ENCODE measurements around the gene ANKRD16. TPM values are rescaled to one million over a fixed set of nuclear protein-coding genes. Genes with fewer than 3 reads are reported as not detected.

ANKRD16 gene
- total and polyA plus RNA-seq, 2 of the 8 experiments (the other 6 are each of a cell fraction or from before 2014, with no cell fraction given) = 8.2 to 12.7 TPM

GRCh38 chr10:5887029-5887428 lies 2.7 kb downstream of the ANKRD16 start:
- Histone ChIP-seq H4K8ac (ENCODE audit: extremely low read depth, insufficient read depth, low read length) (no peak overlapping the region), H2BK20ac (ENCODE audit: low read length) (no peak overlapping the region), H2AFZ (ENCODE audit: low read length) (no peak overlapping the region), H4K5ac (ENCODE audit: insufficient read length, low read depth, low read length) (no peak overlapping the region), H2BK120ac (replicated peaks; ENCODE audit: low read depth, low read length) (no peak overlapping the region), H2AK5ac (ENCODE audit: low read depth, low read length) (no peak overlapping the region), H3K23ac (ENCODE audit: insufficient read length) (no peak overlapping the region), H4K20me1 (replicated peaks in 1 of 2; ENCODE audit: control insufficient read depth in 1 of 2, insufficient read depth in 2 of 2, low read length in 2 of 2) (peaks cover 9 to 15% of the 10 kb centered on the region in 2 experiments), H3K56ac (replicated peaks; ENCODE audit: insufficient read length, low read depth, low read length) (no peak overlapping the region), H3K9me3 (ENCODE audit: insufficient read depth in 2 of 2, low read depth in 1 of 2, low read length in 1 of 2) (no peaks in the 10 kb centered on the region), H2BK5ac (ENCODE audit: low read depth, low read length) (no peak overlapping the region), H3K79me1 (ENCODE audit: low read depth, low read length) (peaks cover 19% of the 10 kb centered on the region), H4K91ac (replicated peaks; ENCODE audit: insufficient read length, low read length) (no peak overlapping the region), H3K18ac (ENCODE audit: extremely low read depth, low read length) (no peak overlapping the region), H3K4me3 (ENCODE audit: extremely low read depth in 1 of 4, insufficient read depth in 2 of 4, low read depth in 3 of 4, low read length in 4 of 4) (no peak overlapping the region), H3K79me2 (ENCODE audit: control insufficient read depth in 1 of 2, insufficient read depth in 2 of 2, low read length in 2 of 2) (peaks cover 8 to 29% of the 10 kb centered on the region in 2 experiments), H2BK15ac (ENCODE audit: low read length) (no peak overlapping the region), H3K4me1 (replicated peaks in 1 of 4; ENCODE audit: control insufficient read depth in 3 of 4, insufficient read depth in 4 of 4, low read length in 3 of 4) (peaks cover 5 to 14% (median 5%) of the 10 kb centered on the region in 4 experiments; a peak in 6 of 7 replicates), H3K9ac (replicated peaks in 1 of 4; ENCODE audit: extremely low read depth in 1 of 4, low read depth in 3 of 4, low read length in 3 of 4) (no peak overlapping the region), H3K27ac (ENCODE audit: low read depth, low read length) (no peak overlapping the region), H2BK12ac (ENCODE audit: low read depth, low read length) (no peak overlapping the region), H3K14ac (ENCODE audit: insufficient read length) (no peak overlapping the region), H3K4me2 (ENCODE audit: insufficient read depth in 1 of 2, low read depth in 2 of 2, low read length in 2 of 2) (no peak overlapping the region), H3K4ac (replicated peaks; ENCODE audit: insufficient read length, low read depth, low read length) (no peak overlapping the region), H3K27me3 (replicated peaks in 1 of 4; ENCODE audit: control insufficient read depth in 3 of 4, extremely low read depth in 1 of 4, insufficient read depth in 3 of 4, low read length in 3 of 4) (no peaks in the 10 kb centered on the region), H3K36me3 (ENCODE audit: control insufficient read depth in 2 of 4, insufficient read depth in 4 of 4, low read length in 3 of 4) (peaks cover 9 to 47% (median 21%) of the 10 kb centered on the region in 4 experiments; a peak in 7 of 8 replicates), H3K23me2 (ENCODE audit: low read depth, low read length) (peaks cover 13% of the 10 kb centered on the region)
- 93% methylated on average over 1 of the region's 1 CpG; no CpG with 5 or more reads in 1 of the 2 experiments for WGBS, 2 experiments (ENCODE audit: extremely low coverage in 1 of 2, insufficient coverage in 1 of 2, insufficient read length in 1 of 2, insufficient replicate concordance in 2 of 2, low coverage in 1 of 2, low lambda C conversion rate in 2 of 2, missing lambda C conversion rate in 1 of 2)
- no peak for FAIRE-seq
- TF ChIP-seq SAP30 (IDR thresholded peaks at IDR 0.05; ENCODE audit: insufficient read depth, insufficient replicate concordance, low read length) (no peak), KDM1A (IDR thresholded peaks at IDR 0.05; ENCODE audit: borderline replicate concordance, low read length) (no peak), CREB1 (IDR thresholded peaks at IDR 0.05) (no peak), ATF2 (IDR thresholded peaks at IDR 0.05; ENCODE audit: low read length) (no peak), CBX8 (IDR thresholded peaks at IDR 0.05; ENCODE audit: borderline replicate concordance, low read depth, low read length) (no peak), MAX (IDR thresholded peaks at IDR 0.05) (no peak), SIRT6 (IDR thresholded peaks at IDR 0.05; ENCODE audit: low read length) (no peak), EGR1 (IDR thresholded peaks at IDR 0.05; ENCODE audit: borderline replicate concordance, low read depth, low read length) (no peak), SRF (IDR thresholded peaks at IDR 0.05; ENCODE audit: low read depth, low read length) (no peak)
- no peak for DNase-seq (ENCODE audit: low read depth in 1 of 2, low spot score in 2 of 2)
- POLR2A ChIA-PET (ENCODE audit: partially characterized antibody) = no interaction called here
- CTCF ChIA-PET (ENCODE audit: partially characterized antibody) = interaction anchor here (4.2 kb wide), 1 partner anchor 14 kb away, joined by 25 read pairs; no protein-coding TSS in a partner anchor
